Fibroblast of villous mesenchyme (primary cell): ENCODE data around the gene GXYLT2. TPM values are rescaled to one million over a fixed set of nuclear protein-coding genes. Genes with fewer than 3 reads are reported as not detected.
A peak's percentile ranks its signal among the peaks of the same experiment; 100 is the strongest.

Experiments used
- DNase-seq: peaks from one replicate; pipeline ENCODE4 v3.0.0-alpha.2; 2010; ENCODE audit warnings: low read depth
- H3K4me3 ChIP-seq: 2 replicates; pipeline ENCODE4 v1.5.1; 2011; ENCODE audit warnings: low read depth, mild to moderate bottlenecking, low read length
- total RNA-seq: library from RNA; depleted of rRNA; stranded (reverse); fragments of >200 nt; gene quantifications from 2 replicates; pipeline ENCODE4 v1.2.3, GENCODE V29; 2012
- TF ChIP-seq, protein P1 (sequence below): IDR thresholded peaks from 2 replicates; pipeline ENCODE4 v1.5.1; 2012; ENCODE audit warnings: low read depth, mild to moderate bottlenecking, low read length; ENCODE audit not compliant: insufficient read depth

GXYLT2 gene
- total RNA-seq, 1 donor = 18.1 TPM

DNA sequence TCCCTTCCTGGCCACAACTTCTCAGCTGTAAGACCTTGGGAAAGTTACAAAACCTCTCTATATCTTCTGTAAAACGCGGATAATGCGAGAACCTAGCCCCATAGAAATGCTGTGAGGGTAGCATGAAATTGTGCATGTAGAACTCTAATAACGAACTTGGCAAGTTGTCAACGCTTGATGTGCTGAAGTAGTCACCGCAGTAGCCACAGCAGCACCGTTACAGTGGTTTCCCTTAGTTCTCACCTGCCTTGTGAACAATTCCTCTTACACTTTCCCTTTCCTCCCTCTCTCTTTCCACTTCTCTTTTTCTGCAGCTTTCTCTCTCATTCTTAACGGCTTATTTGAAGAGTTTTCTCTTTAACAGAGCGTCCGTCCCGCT lies 39.2 kb upstream of the GXYLT2 start:
- peak overlapping the region; percentile 81 for H3K4me3 ChIP-seq
- TF ChIP-seq, protein P1, sequence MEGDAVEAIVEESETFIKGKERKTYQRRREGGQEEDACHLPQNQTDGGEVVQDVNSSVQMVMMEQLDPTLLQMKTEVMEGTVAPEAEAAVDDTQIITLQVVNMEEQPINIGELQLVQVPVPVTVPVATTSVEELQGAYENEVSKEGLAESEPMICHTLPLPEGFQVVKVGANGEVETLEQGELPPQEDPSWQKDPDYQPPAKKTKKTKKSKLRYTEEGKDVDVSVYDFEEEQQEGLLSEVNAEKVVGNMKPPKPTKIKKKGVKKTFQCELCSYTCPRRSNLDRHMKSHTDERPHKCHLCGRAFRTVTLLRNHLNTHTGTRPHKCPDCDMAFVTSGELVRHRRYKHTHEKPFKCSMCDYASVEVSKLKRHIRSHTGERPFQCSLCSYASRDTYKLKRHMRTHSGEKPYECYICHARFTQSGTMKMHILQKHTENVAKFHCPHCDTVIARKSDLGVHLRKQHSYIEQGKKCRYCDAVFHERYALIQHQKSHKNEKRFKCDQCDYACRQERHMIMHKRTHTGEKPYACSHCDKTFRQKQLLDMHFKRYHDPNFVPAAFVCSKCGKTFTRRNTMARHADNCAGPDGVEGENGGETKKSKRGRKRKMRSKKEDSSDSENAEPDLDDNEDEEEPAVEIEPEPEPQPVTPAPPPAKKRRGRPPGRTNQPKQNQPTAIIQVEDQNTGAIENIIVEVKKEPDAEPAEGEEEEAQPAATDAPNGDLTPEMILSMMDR = no peak
- DNase-seq = no peak

DNA sequence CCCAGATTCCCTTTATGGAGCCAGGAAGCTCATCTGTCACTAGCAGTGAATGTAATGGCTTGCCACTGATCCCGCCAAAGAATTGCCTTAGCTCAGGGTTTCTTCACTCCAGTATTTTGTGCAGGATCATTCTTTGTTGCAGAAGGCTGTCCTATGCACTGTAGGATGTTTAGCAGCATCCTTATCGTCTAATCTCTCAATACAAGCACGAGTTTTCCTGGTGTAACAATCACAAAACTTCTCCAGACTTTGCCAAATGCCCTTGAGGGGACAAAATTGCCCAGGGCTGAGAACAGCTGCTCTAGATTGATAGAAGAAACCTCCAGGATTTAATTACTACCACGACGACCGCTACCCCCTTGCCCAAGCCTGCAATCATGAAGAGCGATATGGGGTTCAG lies 32.8 kb upstream of the GXYLT2 start:
- no peak overlapping the region for H3K4me3 ChIP-seq
- TF ChIP-seq, protein P1 = no peak
- peak; percentile 42 for DNase-seq

DNA sequence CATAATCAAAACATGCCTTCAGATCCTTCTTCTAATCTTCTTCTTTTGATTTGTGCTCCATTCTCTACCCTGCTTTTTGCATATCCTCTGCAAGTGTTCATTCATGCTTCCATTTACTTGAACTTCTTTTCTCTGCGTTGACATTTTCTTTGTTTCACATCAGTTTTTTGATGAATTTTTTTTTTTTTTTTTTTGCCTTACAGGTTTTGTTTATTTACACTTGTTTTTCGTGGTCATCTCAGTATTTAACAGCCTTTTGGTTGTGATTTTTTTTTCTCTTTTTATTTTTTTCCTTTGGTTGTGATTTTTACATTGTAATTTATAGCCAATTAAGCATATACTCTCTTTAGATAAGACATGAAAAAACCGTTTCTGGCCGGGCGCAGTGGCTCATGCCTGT lies 27.8 kb upstream of the GXYLT2 start:
- no peak overlapping the region for H3K4me3 ChIP-seq
- DNase-seq = no peak
- TF ChIP-seq, protein P1 = no peak

DNA sequence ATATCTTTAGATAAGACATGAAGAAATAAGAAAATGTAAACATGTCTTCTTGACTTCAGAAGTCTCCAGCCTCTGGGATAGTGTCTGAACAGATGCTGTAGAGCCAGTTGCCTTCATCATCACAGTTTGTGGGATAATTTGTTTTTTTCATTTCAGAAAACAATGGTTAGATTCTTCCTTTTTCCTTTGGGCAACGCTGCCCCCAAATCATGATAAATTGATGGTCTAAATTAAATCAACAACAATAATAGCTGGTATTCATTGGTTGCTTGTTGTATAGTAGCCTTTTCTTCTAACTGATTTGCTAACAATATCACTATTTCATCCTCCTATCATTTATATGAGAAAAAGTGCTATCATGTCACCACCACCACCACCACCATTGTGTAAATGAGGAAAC lies 27.0 kb upstream of the GXYLT2 start:
- TF ChIP-seq, protein P1 = no peak
- no peak for DNase-seq
- H3K4me3 ChIP-seq = no peak overlapping the region

DNA sequence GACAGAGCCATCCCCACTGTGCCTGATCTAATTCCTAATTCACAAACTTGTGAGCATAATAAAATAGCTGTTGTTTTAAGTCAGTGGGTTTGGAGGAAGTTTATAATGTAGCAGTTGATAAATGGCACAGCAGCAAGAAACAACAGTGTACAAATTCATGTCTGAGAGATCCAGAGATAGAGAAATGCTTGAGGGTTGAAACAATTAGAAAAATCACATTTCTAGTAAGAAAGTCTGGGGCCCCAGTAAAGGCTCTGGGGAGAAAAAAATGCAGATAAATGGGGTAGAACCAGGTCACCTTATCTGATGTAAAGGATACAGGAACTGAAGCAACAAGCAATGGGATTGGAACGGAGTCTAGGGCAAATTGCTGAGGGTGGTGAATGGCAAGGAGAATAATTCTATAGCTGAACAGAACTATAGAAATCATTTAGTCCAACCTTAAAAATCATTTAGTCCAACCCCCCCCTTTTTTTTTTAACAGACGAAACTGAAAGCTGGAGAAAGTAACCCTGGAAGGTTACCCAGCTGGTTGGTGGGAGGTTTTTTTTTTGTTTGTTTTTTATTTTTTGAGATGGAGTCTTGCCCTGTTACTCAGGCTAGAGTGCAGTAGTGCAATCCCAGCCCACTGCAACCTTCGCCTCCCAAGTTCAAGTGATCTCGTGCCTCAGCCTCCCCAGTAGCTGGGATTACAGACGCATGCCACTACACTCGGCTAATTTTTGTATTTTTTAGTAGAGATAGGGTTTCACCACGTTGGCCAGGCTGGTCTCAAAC lies 25.3 kb upstream of the GXYLT2 start:
- no peak for DNase-seq
- TF ChIP-seq, protein P1 = no peak
- no peak overlapping the region for H3K4me3 ChIP-seq

DNA sequence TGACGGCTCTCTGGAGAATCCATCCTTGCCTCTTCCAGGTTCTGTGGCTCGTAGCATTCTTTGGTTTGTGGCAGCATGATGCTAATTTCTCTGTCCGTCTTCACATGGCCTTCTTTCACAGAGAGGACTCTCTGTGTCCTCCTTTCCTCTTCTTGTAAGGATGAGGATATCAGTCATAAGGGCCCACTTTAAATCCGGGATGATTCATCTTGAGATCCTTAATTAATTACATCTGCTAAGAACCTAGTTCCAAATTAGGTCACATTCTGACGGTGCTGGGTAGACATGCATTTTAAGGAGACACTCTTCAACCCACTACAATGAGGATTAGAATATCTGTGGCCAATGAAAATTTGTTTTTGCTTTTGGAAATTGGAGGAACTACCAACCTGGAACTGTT lies 15.7 kb upstream of the GXYLT2 start:
- peak; percentile 79 for DNase-seq
- TF ChIP-seq, protein P1 = no peak
- H3K4me3 ChIP-seq = no peak overlapping the region

DNA sequence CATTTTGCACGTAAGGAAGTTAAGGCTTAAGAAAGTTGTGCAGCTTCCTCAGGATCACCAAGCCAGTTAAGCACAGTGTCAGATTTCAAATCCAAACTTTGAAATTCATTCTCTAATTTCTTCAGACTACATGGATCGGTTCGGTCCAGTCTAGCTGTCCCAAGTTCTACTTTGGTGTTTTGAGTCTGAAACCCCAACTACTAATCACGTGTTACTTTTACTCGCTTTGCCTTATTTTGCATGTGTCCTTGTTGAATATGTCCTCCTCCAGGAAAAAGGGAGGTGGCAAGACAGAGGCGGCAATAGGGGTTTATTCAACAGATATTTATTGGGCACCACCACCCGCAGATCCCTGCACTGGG lies 522 bp upstream of the GXYLT2 start:
- peak overlapping the region; percentile 76 for H3K4me3 ChIP-seq
- TF ChIP-seq, protein P1 = no peak
- no peak for DNase-seq
